Stimulated activated CD4-positive, alpha-beta T cell treated with anti-CD3 and anti-CD28 coated beads, TNF-alpha, amount 100 ng/mL, for 24 hours (primary cell): ENCODE results near the gene LRIG3.
"Not testable (repeated sequence)": the region's sequence is repeated elsewhere in the genome, so short reads cannot be mapped to it uniquely, and the experiment has no call there.

Experiments
- DNase-seq, 3 experiments: peaks; one replicate each; pipeline ENCODE4 v3.0.0-alpha.2; 2020; ENCODE audit warnings: low read depth in 3 of 3

Gene LRIG3

DNA sequence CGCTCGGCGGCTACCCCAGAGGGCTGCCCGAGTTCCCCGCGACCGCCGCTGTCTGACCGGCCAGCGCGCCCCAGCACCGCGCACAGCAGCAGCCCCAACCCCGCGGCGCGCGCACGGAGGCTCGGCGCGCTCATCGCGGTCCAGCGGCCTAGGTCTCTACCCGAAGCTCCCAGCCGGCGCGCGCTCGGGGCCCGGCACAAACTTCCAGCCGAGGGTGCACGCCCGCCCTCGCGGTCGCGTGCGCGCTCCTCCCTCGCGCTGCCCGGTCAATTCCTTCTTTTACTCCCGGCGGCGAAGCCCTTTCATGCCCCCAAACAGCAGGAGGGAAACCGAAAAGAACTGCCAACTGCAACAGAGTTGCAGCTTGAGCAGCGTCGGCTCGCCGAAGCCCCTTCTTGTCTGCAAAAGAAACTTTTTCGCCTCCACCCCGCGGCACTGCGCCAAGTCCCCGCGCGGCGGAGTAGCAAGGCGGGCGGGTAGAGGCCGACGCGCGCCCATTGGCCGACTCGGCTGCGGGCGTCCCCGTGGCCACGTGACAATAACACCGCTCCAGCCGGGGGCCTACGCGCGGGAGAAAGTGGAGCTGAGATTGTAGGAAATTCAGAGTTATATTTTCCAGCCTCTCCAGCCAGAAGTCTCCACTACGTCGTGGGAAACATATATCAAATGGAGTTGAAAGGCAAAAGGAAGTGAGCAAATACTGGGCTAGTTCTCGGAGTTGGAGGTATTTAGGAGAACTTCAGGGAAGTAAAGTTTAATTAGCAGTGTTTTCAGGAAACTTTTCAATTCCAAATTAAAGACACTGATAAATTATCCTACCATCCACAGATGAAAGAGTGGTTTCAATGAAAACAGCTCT is at the start of gene LRIG3:
Gene LRIG3, minus strand, starts transcription at position 403 of the 859 bp plus-strand sequence. Its CDS starts 269 bp downstream, at position 134.
- peak in 1 of 3 experiments; percentile 16 for DNase-seq

DNA sequence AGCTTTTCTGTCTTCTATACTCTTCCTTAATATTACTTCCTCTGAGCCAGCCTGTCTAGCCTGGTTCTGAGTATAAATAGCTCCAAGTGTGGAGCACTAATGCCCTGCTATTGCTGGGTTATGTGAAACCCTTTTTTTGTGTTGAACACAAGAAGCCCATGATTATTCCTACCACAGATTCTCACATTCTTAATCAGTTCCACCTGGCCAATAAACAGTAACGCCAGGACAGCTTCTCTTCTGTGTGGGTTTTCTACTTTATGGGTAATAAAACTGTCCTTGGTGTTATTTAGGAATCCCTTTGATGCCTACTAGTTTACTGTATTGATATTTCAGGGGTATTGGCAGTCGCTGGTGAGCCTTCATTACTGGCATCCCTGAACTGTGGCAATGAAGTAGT is 48.9 kb upstream of the LRIG3 start:
- no peak for DNase-seq

GRCh38 chr12:58967561-58967960 is 47.3 kb upstream of the LRIG3 start:
- no peak for DNase-seq

- no peak for DNase-seq
These were observed 46.6 kb upstream of the LRIG3 start for GRCh38 chr12:58966939-58967338.

- DNase-seq = no peak
These were observed 45.3 kb upstream of the LRIG3 start for GRCh38 chr12:58965568-58965967.

GRCh38 chr12:58963844-58964243 is 43.5 kb upstream of the LRIG3 start:
- no peak for DNase-seq

DNA sequence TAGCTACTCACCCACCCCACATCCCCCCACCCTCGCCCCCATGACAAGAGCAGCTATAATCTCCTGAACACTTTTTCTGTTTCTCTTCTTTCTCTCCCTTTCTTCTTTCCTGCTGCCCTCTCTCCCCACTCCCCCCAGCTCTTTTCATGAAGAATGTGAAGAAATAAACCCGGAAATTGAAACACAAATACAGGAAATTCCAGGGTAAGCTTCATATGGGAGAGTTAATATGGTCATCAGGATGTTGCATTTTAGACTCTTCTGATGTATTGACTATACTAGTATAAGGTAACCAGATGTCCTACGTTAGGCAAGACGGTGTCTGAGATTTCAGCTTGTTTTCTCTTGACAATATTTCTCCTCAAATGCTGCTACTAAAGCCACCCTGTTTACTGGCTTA is 41.6 kb upstream of the LRIG3 start:
- DNase-seq = no peak

DNA sequence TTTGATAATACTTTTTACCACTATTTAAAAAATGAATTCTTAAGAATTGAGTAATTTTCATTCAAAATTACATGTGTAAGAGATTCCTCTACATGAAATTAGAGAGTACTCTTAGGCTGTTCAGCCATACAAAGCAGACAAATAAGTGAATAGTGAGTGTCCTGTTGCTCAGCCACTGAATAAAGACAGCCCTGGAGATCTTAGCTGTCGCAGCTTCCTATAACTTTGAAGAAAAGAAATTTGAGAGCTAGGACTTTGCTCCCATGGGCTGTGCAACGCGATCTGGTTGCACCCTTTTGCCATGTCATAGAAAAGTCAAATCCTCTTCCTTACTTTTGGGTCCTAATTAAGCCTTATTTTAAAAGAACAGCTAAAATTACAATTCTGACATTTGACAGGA is 40.9 kb upstream of the LRIG3 start:
- no peak for DNase-seq

DNA sequence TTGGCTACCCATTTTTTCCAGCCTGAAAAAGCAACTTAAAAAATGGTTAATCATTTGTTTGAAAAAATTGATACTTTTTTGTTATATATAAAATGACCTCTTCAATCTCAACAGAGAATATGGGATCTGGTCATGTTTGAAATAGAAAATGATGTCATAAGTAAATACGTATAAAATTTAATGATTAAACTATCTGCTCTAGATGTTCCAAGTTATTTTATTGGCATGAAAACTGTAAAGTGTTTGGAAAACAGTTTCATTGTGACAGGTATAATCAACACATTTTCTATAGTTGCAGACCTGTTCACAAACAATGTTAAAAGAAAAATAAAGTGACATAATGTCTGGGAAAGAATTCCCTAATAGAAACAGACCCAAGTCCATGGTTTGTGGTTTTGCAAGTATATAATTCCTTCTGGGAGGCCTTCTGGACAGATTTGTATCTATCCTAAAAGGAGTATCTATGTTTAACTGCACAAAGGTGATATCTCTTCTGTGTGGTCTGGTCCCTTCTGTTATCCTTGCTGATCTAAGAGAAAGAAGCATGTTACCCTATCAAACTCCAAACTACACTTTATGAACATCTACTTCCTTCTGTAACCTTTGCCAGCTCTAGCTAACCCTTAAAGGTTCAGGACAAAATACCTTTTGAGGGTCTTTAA is 39.5 kb upstream of the LRIG3 start:
- no peak for DNase-seq

DNA sequence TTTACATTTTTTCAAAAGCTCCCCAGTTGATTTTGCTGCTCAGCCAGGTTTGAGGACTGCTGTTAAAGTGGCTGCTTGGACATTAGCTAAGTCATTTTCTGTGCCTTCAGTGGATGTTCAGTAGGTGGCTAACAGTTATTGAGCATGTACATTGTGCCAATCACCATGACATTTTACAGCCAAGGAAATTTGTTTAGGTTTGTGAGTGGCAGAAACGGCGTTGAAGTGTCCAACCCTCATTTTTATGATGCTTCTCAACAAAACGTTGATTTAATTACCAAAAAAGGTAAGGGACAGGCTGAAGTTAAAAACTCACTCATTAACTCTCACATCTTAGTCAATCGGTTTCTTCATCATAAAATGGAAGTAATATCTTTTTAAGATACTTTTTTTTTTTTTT is 37.0 kb upstream of the LRIG3 start:
- DNase-seq = no peak

DNA sequence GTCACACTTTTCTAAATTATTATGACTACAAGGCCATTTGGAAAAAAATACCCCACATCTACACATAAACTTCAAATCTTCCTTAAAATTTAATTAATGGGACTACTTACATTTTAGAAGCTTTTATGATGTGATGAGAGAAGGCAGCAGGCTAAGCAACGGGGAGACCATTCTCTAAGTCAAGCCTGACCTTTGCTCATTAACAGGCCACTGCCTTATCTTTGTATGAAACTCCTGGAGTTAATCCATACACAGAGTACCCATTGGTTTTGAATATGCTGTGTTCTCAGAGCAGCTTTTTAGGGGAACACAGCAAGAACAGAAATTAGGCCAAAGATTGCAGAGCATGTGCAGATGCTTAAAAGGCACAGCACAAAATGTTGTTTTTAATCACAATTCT is 35.5 kb upstream of the LRIG3 start:
- no peak for DNase-seq

DNA sequence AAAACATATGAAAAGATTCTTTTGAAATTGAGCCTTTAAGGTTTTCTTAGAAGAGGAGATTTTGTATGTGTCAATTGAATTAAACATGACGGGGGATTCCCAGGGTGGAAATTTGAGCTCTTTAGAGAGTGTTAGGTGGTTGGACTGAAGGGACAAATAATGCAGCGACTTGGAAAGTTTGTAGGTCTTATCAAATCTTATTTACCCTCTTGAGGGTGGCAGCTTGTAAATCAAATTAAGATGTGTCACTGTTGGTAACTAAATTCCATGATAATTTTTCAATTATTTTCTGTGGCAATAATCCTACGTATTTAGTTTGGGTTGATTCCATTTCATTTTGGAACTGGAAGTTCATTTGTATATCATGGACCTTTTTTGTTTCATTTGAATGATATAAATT is 33.7 kb upstream of the LRIG3 start:
- no peak for DNase-seq

GRCh38 chr12:58950739-58951100 is 30.4 kb upstream of the LRIG3 start:
- no peak for DNase-seq

DNA sequence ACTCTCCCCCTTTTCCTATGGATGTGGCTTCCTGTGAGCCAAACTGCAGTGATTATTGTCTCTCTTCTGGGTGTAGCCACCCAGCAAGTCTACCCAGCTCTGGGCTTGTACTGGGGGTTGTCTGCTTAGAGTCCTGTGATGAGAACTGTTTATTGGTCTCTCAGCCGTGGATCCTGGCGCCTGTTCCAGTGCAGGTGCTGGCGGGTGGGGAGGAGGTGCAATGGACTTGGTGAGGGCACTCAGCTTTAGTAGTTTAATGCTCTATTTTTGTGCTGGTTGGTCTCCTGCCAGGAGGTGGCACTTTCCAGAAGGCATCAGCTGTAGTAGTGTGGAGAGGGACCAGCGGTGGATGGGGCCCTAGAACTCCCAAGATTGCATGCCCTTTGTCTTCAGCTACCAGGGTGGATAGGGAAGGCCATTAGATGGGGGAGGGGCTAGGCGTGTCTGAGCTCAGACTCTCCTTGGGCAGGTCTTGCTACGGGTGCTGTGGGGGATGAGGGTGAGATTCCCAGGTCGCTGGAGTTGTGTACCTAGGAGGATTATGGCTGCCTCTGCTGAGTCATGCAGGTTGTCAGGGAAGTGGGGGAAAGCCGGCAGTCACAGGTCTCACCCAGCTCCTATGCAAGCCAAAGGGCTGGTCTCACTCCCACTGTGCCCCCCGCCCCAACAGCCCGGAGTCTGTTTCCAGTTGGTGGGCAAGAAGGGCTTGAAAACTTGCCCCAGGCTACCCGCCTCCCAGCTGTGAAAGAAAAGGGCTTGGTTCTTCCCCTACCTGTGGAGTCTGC is 29.8 kb upstream of the LRIG3 start:
- DNase-seq = not testable (repeated sequence)

DNA sequence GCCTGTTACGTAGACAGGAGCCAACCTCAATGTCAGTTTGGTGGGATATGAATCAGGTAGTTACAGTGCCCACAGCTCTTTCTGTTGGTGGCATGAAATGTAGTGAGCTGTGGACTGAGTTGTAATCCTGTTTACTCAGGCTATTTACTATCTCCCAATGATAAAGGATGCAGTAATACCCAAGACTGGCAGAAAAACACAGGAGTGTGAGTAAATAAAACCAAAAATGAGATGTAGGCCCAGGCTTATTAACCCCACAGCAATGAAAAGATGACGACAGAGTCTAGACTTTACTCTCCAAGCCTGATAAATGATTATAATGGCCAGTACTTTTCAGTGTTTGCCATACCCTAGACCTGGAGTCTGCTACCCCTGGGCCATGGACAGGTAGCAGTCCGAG is 22.8 kb upstream of the LRIG3 start:
- no peak for DNase-seq

GRCh38 chr12:58942345-58942744 is 22.0 kb upstream of the LRIG3 start:
- no peak for DNase-seq

GRCh38 chr12:58939399-58940100 is 19.2 kb upstream of the LRIG3 start:
- DNase-seq = no peak

DNA sequence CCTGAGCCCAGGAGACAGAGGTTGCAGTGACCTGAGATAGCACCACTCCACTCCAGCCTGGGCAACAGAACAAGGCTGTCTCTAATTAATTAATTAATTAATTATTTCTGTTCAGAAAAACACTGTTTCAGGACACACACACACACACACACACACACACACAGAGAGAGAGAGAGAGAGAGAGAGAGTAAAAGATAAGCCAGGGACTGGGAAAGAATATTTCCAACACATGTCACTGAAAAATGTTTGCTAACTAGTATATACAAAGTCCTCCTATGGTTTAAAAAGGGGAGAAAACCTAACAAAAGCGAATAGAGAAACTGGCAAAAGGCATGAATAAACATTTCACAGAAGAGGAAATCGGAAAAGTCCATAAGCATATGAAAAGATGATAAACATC is 18.1 kb upstream of the LRIG3 start:
- DNase-seq = no peak

DNA sequence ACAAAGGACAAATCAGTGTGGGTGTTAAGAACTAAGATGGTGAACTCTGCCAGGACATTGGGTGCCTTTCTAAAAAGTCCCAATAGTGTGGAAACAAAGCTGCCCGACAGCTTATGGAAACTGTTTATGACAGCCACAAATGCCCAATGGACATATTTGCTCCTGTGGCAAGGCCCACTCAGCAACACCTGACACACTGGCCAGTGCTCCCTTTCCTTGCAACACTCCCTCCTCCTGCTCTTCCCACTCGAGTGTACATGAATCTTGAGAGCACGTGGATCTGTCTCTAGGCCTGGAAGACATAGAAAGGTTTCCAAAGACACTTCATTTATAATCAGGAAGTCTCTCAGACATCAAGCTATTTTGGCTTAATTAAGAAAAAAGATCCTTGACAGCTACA is 14.2 kb upstream of the LRIG3 start:
- DNase-seq = no peak

DNA sequence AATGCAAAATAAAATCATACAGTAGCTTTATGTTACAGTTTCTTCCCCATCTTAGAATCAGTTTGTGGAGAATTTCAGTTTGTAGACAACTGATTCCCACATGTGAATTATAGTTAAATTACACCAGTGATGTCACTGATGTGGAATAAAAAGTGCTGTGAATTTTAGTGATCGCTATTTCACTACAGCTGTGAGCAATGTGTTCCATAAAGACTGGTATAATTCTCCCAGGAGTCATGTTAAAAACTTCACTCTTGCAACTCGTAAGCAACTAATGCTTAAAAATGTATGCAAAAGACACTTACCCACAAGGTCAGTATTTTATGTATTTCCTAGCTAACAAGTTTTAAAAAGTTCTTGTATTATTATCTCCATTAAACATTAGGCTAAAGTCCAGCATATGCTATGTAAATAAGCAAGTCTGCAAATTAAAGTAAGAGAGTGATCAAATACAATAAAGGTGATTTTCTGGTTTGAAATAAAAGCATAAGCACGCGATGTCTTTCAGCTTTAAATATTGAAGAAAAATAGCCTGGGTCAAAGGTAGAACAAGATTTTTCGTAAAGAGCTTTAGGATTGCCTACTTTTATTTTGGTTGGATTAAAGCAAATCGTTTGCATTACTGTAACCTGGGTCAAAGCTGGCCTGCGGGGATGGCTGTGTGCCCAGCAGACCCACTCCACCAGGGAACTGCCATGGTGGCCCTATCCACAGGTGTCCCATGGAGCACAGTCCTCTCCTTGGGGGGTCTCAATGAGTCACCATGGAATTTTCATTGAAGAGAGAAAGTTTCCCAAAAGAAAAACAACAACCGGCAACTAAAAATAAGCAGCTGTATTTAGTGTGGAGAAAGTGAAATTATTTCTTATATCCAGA is 12.7 kb upstream of the LRIG3 start:
- DNase-seq = no peak

- DNase-seq = no peak
These were observed 11.2 kb upstream of the LRIG3 start for GRCh38 chr12:58931518-58931917.
